K562 (cell line): ENCODE measurements around the gene GRIA3. TPM values are rescaled to one million over a fixed set of nuclear protein-coding genes. Genes with fewer than 3 reads are reported as not detected.

Experiments used
- CHD2 ChIP-seq: IDR thresholded peaks from 2 replicates; pipeline ENCODE4 v1.6.1; 2011; ENCODE audit warnings: low read depth, low read length
- HDAC8 ChIP-seq: fragments of 450-650 bp; IDR thresholded peaks from 2 replicates; pipeline ENCODE4 v1.6.1; 2016; ENCODE audit warnings: mild to moderate bottlenecking, missing genetic modification characterization, moderate library complexity, missing compliant biosample characterization
- JUN ChIP-seq, 2 experiments: sonication (generic) in 1 of 2; formaldehyde crosslinking in 1 of 2; IDR thresholded peaks; 2 replicates each; pipeline versions ENCODE4 v1.6.1 to v1.8.0; 2012 to 2022; ENCODE audit warnings: borderline replicate concordance in 2 of 2, mild to moderate bottlenecking in 2 of 2, improper control_type of control experiment in 1 of 2, low read depth in 1 of 2, low read length in 1 of 2, missing genetic modification reagents in 1 of 2
- MXI1 ChIP-seq: IDR thresholded peaks from 2 replicates; pipeline ENCODE4 v1.6.1; 2011; ENCODE audit warnings: low read depth, mild to moderate bottlenecking, improper control_type of control experiment, low read length
- SAFB ChIP-seq: fragments of 200-400 bp; formaldehyde crosslinking; IDR thresholded peaks from 2 replicates; pipeline ENCODE4 v1.6.1; 2017; ENCODE audit warnings: low read depth, low read length, borderline replicate concordance
- SAFB2 ChIP-seq: fragments of 200-400 bp; formaldehyde crosslinking; IDR thresholded peaks from 2 replicates; pipeline ENCODE4 v1.6.1; 2018; ENCODE audit warnings: borderline replicate concordance, low read length, low read depth, moderate library complexity; ENCODE audit not compliant: severe bottlenecking
- SMAD3 ChIP-seq: fragments of 450-650 bp; formaldehyde crosslinking; conservative IDR thresholded peaks from 2 replicates; pipeline ENCODE4 v1.4.0; 2020; ENCODE audit warnings: mild to moderate bottlenecking
- ZNF224 ChIP-seq: sonication (generic); formaldehyde crosslinking; IDR thresholded peaks from 2 replicates; pipeline ENCODE4 v1.8.0; 2022; ENCODE audit warnings: mild to moderate bottlenecking, missing genetic modification reagents
- ZNF586 ChIP-seq: fragments of 450-650 bp; formaldehyde crosslinking; conservative IDR thresholded peaks from 2 replicates; pipeline ENCODE4 v1.4.0; 2020; ENCODE audit warnings: mild to moderate bottlenecking, moderate library complexity
- polyA plus RNA-seq, 8 experiments: library from polyadenylated mRNA; depleted of rRNA in 4 of 8; stranded (reverse) in 5 of 8; unstranded in 3 of 8; fragments of >200 nt; fragmentation: Nextera tagmentation in 2 of 8; fragmentation: Illumina TruSeq in 1 of 8; extraction: Ambion mirVana in 2 of 8; extraction: Trizol in 1 of 8; gene quantifications; 2 replicates each; pipeline versions ENCODE4 v1.2.1 to v1.2.3, GENCODE V29; 2011 to 2014; ENCODE audit warnings: inconsistent platforms in 1 of 8, missing spikeins in 1 of 8
- total RNA-seq, 7 experiments: library from RNA; depleted of rRNA in 6 of 7; stranded (reverse); fragments of >200 nt in 6 of 7; fragmentation: Illumina TruSeq in 2 of 7; extraction: Trizol in 2 of 7; gene quantifications; 2 replicates each; pipeline versions ENCODE4 v1.2.1 to v1.2.3, GENCODE V29; 2011 to 2021; ENCODE audit warnings: low replicate concordance in 1 of 7
- TF ChIP-seq, protein P1 (sequence below): fragments of 200-600 bp; sonication (generic); IDR thresholded peaks from one replicate; pipeline ENCODE4 v1.6.1; 2012; ENCODE audit warnings: mild to moderate bottlenecking, low read depth, low read length, inconsistent platforms
- TF ChIP-seq, protein P2 (sequence below): fragments of 450-650 bp; IDR thresholded peaks from 2 replicates; pipeline ENCODE4 v1.6.1; 2016; ENCODE audit warnings: missing biosample characterization, missing genetic modification characterization
- TF ChIP-seq, protein P3 (sequence below): fragments of 200-400 bp; formaldehyde crosslinking; IDR thresholded peaks from 2 replicates; pipeline ENCODE4 v1.6.1; 2017; ENCODE audit warnings: mild to moderate bottlenecking, low read depth, low read length, moderate library complexity

Gene GRIA3
- total and polyA plus RNA-seq, 9 of the 15 experiments (the other 6 are each of a cell fraction or from before 2014, with no cell fraction given), result 0.10 TPM; not detected in 8

DNA sequence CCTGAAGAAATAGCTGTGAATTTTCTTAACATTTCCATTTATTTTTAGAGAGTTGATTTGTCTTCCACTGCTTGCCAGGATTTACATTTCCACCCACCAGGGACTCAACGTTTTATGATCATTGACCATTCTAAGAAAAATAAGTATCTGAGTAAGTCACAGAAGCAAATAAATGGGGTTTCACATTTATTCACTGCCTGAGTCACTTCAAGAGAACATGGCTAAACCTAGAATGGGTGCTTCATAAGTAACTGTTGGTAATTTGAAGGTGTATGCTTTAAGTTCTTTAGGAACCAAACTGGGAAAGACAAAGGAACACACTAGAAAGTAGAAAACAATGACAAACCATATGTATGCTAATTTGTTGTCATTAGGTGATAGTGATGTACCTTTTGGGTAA, 43.2 kb upstream of the GRIA3 start (continued):
- TF ChIP-seq, protein P1, sequence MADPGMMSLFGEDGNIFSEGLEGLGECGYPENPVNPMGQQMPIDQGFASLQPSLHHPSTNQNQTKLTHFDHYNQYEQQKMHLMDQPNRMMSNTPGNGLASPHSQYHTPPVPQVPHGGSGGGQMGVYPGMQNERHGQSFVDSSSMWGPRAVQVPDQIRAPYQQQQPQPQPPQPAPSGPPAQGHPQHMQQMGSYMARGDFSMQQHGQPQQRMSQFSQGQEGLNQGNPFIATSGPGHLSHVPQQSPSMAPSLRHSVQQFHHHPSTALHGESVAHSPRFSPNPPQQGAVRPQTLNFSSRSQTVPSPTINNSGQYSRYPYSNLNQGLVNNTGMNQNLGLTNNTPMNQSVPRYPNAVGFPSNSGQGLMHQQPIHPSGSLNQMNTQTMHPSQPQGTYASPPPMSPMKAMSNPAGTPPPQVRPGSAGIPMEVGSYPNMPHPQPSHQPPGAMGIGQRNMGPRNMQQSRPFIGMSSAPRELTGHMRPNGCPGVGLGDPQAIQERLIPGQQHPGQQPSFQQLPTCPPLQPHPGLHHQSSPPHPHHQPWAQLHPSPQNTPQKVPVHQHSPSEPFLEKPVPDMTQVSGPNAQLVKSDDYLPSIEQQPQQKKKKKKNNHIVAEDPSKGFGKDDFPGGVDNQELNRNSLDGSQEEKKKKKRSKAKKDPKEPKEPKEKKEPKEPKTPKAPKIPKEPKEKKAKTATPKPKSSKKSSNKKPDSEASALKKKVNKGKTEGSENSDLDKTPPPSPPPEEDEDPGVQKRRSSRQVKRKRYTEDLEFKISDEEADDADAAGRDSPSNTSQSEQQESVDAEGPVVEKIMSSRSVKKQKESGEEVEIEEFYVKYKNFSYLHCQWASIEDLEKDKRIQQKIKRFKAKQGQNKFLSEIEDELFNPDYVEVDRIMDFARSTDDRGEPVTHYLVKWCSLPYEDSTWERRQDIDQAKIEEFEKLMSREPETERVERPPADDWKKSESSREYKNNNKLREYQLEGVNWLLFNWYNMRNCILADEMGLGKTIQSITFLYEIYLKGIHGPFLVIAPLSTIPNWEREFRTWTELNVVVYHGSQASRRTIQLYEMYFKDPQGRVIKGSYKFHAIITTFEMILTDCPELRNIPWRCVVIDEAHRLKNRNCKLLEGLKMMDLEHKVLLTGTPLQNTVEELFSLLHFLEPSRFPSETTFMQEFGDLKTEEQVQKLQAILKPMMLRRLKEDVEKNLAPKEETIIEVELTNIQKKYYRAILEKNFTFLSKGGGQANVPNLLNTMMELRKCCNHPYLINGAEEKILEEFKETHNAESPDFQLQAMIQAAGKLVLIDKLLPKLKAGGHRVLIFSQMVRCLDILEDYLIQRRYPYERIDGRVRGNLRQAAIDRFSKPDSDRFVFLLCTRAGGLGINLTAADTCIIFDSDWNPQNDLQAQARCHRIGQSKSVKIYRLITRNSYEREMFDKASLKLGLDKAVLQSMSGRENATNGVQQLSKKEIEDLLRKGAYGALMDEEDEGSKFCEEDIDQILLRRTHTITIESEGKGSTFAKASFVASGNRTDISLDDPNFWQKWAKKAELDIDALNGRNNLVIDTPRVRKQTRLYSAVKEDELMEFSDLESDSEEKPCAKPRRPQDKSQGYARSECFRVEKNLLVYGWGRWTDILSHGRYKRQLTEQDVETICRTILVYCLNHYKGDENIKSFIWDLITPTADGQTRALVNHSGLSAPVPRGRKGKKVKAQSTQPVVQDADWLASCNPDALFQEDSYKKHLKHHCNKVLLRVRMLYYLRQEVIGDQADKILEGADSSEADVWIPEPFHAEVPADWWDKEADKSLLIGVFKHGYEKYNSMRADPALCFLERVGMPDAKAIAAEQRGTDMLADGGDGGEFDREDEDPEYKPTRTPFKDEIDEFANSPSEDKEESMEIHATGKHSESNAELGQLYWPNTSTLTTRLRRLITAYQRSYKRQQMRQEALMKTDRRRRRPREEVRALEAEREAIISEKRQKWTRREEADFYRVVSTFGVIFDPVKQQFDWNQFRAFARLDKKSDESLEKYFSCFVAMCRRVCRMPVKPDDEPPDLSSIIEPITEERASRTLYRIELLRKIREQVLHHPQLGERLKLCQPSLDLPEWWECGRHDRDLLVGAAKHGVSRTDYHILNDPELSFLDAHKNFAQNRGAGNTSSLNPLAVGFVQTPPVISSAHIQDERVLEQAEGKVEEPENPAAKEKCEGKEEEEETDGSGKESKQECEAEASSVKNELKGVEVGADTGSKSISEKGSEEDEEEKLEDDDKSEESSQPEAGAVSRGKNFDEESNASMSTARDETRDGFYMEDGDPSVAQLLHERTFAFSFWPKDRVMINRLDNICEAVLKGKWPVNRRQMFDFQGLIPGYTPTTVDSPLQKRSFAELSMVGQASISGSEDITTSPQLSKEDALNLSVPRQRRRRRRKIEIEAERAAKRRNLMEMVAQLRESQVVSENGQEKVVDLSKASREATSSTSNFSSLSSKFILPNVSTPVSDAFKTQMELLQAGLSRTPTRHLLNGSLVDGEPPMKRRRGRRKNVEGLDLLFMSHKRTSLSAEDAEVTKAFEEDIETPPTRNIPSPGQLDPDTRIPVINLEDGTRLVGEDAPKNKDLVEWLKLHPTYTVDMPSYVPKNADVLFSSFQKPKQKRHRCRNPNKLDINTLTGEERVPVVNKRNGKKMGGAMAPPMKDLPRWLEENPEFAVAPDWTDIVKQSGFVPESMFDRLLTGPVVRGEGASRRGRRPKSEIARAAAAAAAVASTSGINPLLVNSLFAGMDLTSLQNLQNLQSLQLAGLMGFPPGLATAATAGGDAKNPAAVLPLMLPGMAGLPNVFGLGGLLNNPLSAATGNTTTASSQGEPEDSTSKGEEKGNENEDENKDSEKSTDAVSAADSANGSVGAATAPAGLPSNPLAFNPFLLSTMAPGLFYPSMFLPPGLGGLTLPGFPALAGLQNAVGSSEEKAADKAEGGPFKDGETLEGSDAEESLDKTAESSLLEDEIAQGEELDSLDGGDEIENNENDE, result no peak
- no peak for TF ChIP-seq HDAC8 (tag)
- no peak for TF ChIP-seq JUN (IDR thresholded peaks at IDR 0.05; ENCODE audit: borderline replicate concordance, low read depth, low read length)
- TF ChIP-seq JUN (CRISPR knock-in tag; IDR thresholded peaks at IDR 0.05; ENCODE audit: borderline replicate concordance), result no peak
- TF ChIP-seq CHD2, result no peak
- no peak for TF ChIP-seq MXI1
- TF ChIP-seq SAFB, result no peak
- TF ChIP-seq, protein P2, sequence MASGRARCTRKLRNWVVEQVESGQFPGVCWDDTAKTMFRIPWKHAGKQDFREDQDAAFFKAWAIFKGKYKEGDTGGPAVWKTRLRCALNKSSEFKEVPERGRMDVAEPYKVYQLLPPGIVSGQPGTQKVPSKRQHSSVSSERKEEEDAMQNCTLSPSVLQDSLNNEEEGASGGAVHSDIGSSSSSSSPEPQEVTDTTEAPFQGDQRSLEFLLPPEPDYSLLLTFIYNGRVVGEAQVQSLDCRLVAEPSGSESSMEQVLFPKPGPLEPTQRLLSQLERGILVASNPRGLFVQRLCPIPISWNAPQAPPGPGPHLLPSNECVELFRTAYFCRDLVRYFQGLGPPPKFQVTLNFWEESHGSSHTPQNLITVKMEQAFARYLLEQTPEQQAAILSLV, result no peak
- no peak for TF ChIP-seq SMAD3
- no peak for TF ChIP-seq ZNF586 (CRISPR knock-in tag)
- no peak for TF ChIP-seq SAFB2
- TF ChIP-seq, protein P3, sequence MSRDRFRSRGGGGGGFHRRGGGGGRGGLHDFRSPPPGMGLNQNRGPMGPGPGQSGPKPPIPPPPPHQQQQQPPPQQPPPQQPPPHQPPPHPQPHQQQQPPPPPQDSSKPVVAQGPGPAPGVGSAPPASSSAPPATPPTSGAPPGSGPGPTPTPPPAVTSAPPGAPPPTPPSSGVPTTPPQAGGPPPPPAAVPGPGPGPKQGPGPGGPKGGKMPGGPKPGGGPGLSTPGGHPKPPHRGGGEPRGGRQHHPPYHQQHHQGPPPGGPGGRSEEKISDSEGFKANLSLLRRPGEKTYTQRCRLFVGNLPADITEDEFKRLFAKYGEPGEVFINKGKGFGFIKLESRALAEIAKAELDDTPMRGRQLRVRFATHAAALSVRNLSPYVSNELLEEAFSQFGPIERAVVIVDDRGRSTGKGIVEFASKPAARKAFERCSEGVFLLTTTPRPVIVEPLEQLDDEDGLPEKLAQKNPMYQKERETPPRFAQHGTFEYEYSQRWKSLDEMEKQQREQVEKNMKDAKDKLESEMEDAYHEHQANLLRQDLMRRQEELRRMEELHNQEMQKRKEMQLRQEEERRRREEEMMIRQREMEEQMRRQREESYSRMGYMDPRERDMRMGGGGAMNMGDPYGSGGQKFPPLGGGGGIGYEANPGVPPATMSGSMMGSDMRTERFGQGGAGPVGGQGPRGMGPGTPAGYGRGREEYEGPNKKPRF, result no peak
- no peak for TF ChIP-seq ZNF224 (CRISPR knock-in tag)
